ENCODE measurements around the gene EIF2S1. TPM values are rescaled to one million over a fixed set of nuclear protein-coding genes. Genes with fewer than 3 reads are reported as not detected.
"Not testable (repeated sequence)": the region's sequence is repeated elsewhere in the genome, so short reads cannot be mapped to it uniquely, and the experiment has no call there.

The EIF2S1 gene
- total RNA-seq, 1 experiment from 2014 or later: 165 TPM

- H3K9ac ChIP-seq (ENCODE audit: extremely low read depth, insufficient read length, low read length): no peak overlapping the region
- no peak overlapping the region for H2AFZ ChIP-seq (ENCODE audit: low read length)
- H2BK120ac ChIP-seq (ENCODE audit: low read depth, low read length, poor library complexity, severe bottlenecking): no peak overlapping the region
- no peak overlapping the region for H3K4me2 ChIP-seq (ENCODE audit: insufficient read depth, insufficient read length, low read length)
- no peak overlapping the region for H3K18ac ChIP-seq (ENCODE audit: insufficient read length, low read depth, low read length)
- no peak overlapping the region for H2BK15ac ChIP-seq (ENCODE audit: low read depth, low read length)
- H2BK5ac ChIP-seq (ENCODE audit: insufficient read length, low read length): no peak overlapping the region
- no peak overlapping the region for H4K5ac ChIP-seq (ENCODE audit: insufficient read length, low read depth, low read length)
- no peak for DNase-seq
- H3K4me1 ChIP-seq (ENCODE audit: insufficient read depth, low read length): no peaks in the 10 kb centered on the region
- H4K91ac ChIP-seq (ENCODE audit: insufficient read length, low read depth, low read length): no peak overlapping the region
- H4K20me1 ChIP-seq (ENCODE audit: control insufficient read depth, insufficient read depth, insufficient read length): no peaks in the 10 kb centered on the region
- H3K4me1 Mint-ChIP-seq: peaks cover 3 to 13% of the 10 kb centered on the region in 2 experiments
- TF ChIP-seq CTCF (conservative IDR thresholded peaks at IDR 0.05): no peak
- H2BK12ac ChIP-seq (ENCODE audit: insufficient read length, low read depth, low read length): no peak overlapping the region
- no peak overlapping the region for H3K4me3 Mint-ChIP-seq
- no peaks in the 10 kb centered on the region for H3K79me1 ChIP-seq (ENCODE audit: insufficient read depth, low read depth, low read length, poor library complexity, severe bottlenecking)
- H3K27me3 ChIP-seq (ENCODE audit: insufficient read depth, low read length): no peaks in the 10 kb centered on the region
- H3K23me2 ChIP-seq (ENCODE audit: insufficient read length, low read depth, low read length, poor library complexity, severe bottlenecking): no peaks in the 10 kb centered on the region
- H3K56ac ChIP-seq (ENCODE audit: insufficient read length, low read depth, low read length): no peak overlapping the region
- H3K79me2 ChIP-seq (ENCODE audit: insufficient read depth, low read length): no peaks in the 10 kb centered on the region
- peaks cover 0 to 3% of the 10 kb centered on the region in 2 experiments; a peak in 1 of 5 replicates for H3K9me3 Mint-ChIP-seq
- no peaks in the 10 kb centered on the region for H3K27me3 Mint-ChIP-seq (ENCODE audit: low read depth)
- H3K36me3 Mint-ChIP-seq (ENCODE audit: insufficient read depth in 1 of 3, low read depth in 3 of 3): no peaks in the 10 kb centered on the region
- no peak overlapping the region for H3K27ac Mint-ChIP-seq
- no peak overlapping the region for H3K27ac ChIP-seq (ENCODE audit: insufficient read length, low read depth, low read length)
- no peak overlapping the region for H2BK20ac ChIP-seq (ENCODE audit: low read depth, low read length, poor library complexity, severe bottlenecking)
- no peak overlapping the region for H4K8ac ChIP-seq (replicated peaks; ENCODE audit: insufficient read length, low read depth, low read length)
- no peak overlapping the region for H3K4ac ChIP-seq (ENCODE audit: low read depth, low read length)
- H2AK5ac ChIP-seq (ENCODE audit: insufficient read length, low read length): no peak overlapping the region
- no peaks in the 10 kb centered on the region for H3K9me3 ChIP-seq (ENCODE audit: control insufficient read depth, low read depth, low read length)
- no CpG with 5 or more reads among the region's 5 CpGs for WGBS (ENCODE audit: extremely low coverage, insufficient read length, low lambda C conversion rate)
- no peak overlapping the region for H3K23ac ChIP-seq (ENCODE audit: insufficient read length, low read depth, low read length)
- H3T11ph ChIP-seq (ENCODE audit: low read length): no peak overlapping the region
- H3K14ac ChIP-seq (ENCODE audit: insufficient read depth, low read length): no peak overlapping the region
Observed at GRCh38 chr14:67405771-67406170, 45.6 kb downstream of the EIF2S1 start.

- H3K23me2 ChIP-seq (ENCODE audit: insufficient read length, low read depth, low read length, poor library complexity, severe bottlenecking); H3K9me3 ChIP-seq (ENCODE audit: control insufficient read depth, low read depth, low read length); H2BK12ac ChIP-seq (ENCODE audit: insufficient read length, low read depth, low read length); H2BK5ac ChIP-seq (ENCODE audit: insufficient read length, low read length); DNase-seq; H3K27ac ChIP-seq (ENCODE audit: insufficient read length, low read depth, low read length); H2BK15ac ChIP-seq (ENCODE audit: low read depth, low read length); H3K18ac ChIP-seq (ENCODE audit: insufficient read length, low read depth, low read length); H2AK5ac ChIP-seq (ENCODE audit: insufficient read length, low read length); H4K8ac ChIP-seq (replicated peaks; ENCODE audit: insufficient read length, low read depth, low read length); H3K27me3 ChIP-seq (ENCODE audit: insufficient read depth, low read length); H4K5ac ChIP-seq (ENCODE audit: insufficient read length, low read depth, low read length); H3K36me3 Mint-ChIP-seq (ENCODE audit: insufficient read depth in 1 of 3, low read depth in 3 of 3); H2BK20ac ChIP-seq (ENCODE audit: low read depth, low read length, poor library complexity, severe bottlenecking); H3K79me2 ChIP-seq (ENCODE audit: insufficient read depth, low read length); H3K27me3 Mint-ChIP-seq (ENCODE audit: low read depth); H3T11ph ChIP-seq (ENCODE audit: low read length); H3K14ac ChIP-seq (ENCODE audit: insufficient read depth, low read length); H3K27ac Mint-ChIP-seq; H4K20me1 ChIP-seq (ENCODE audit: control insufficient read depth, insufficient read depth, insufficient read length); H4K91ac ChIP-seq (ENCODE audit: insufficient read length, low read depth, low read length); H3K56ac ChIP-seq (ENCODE audit: insufficient read length, low read depth, low read length); H3K4ac ChIP-seq (ENCODE audit: low read depth, low read length); H2BK120ac ChIP-seq (ENCODE audit: low read depth, low read length, poor library complexity, severe bottlenecking); H3K9me3 Mint-ChIP-seq; H3K23ac ChIP-seq (ENCODE audit: insufficient read length, low read depth, low read length); H3K4me2 ChIP-seq (ENCODE audit: insufficient read depth, insufficient read length, low read length); H2AFZ ChIP-seq (ENCODE audit: low read length); H3K9ac ChIP-seq (ENCODE audit: extremely low read depth, insufficient read length, low read length); H3K4me3 Mint-ChIP-seq; H3K4me1 ChIP-seq (ENCODE audit: insufficient read depth, low read length); H3K79me1 ChIP-seq (ENCODE audit: insufficient read depth, low read depth, low read length, poor library complexity, severe bottlenecking): not testable (repeated sequence)
- H3K4me1 Mint-ChIP-seq: peaks cover 6 to 19% of the 10 kb centered on the region in 2 experiments
- 100% methylated on average over 1 of the region's 7 CpGs for WGBS (ENCODE audit: extremely low coverage, insufficient read length, low lambda C conversion rate)
Observed at GRCh38 chr14:67408122-67408801, 48.1 kb downstream of the EIF2S1 start.
